D721Med (cell line): ENCODE results near the gene CACNB2.

ENCODE experiments used
- DNase-seq: peaks from one replicate; pipeline ENCODE4 v3.0.0; 2011; ENCODE audit warnings: low spot score; ENCODE audit not compliant: insufficient read length
- FAIRE-seq: peaks from 2 replicates; lab custom pipeline; 2011; peaks lifted over from hg19 to GRCh38; lab: Jason Lieb, UNC
- CTCF ChIP-seq: IDR thresholded peaks from 2 replicates; pipeline ENCODE4 v1.5.1; 2012; ENCODE audit warnings: mild to moderate bottlenecking, control low read depth; ENCODE audit not compliant: insufficient read depth; ENCODE audit errors: missing control alignments

The CACNB2 gene

GRCh38 chr10:18505456-18506118 lies 365.4 kb downstream of the CACNB2 start:
- DNase-seq: no peak
- no peak for TF ChIP-seq CTCF
- FAIRE-seq: peak; percentile 16

- no peak for TF ChIP-seq CTCF
- FAIRE-seq (peak; percentile 21), DNase-seq (no peak)
Observed at GRCh38 chr10:18508587-18508986, 368.4 kb downstream of the CACNB2 start.

GRCh38 chr10:18514537-18514936 lies 374.3 kb downstream of the CACNB2 start:
- FAIRE-seq (peak; percentile 25), DNase-seq (no peak)
- TF ChIP-seq CTCF: no peak

- TF ChIP-seq CTCF: no peak
- DNase-seq (no peak), FAIRE-seq (no peak)
Observed at GRCh38 chr10:18516851-18517250, 376.6 kb downstream of the CACNB2 start.

- TF ChIP-seq CTCF: no peak
- DNase-seq (no peak), FAIRE-seq (no peak)
Observed at GRCh38 chr10:18523025-18523424, 382.8 kb downstream of the CACNB2 start.

GRCh38 chr10:18523858-18524257 lies 383.6 kb downstream of the CACNB2 start:
- FAIRE-seq (no peak), DNase-seq (no peak)
- no peak for TF ChIP-seq CTCF

- FAIRE-seq (no peak), DNase-seq (no peak)
- TF ChIP-seq CTCF: no peak
Observed at GRCh38 chr10:18527687-18528086, 387.5 kb downstream of the CACNB2 start.
